ENCODE measurements around the gene FGG.

The FGG gene

GRCh38 chr4:154622598-154622997, 10.1 kb upstream of the FGG start:
- TF ChIP-seq CTCF (conservative IDR thresholded peaks at IDR 0.05; ENCODE audit: control insufficient read depth, insufficient read depth, low read depth, low read length) = peak; percentile 61
- peak; percentile 64 for DNase-seq (ENCODE audit: low read depth)

GRCh38 chr4:154620111-154620510, 7.7 kb upstream of the FGG start:
- no peak overlapping the region for H3K4me3 ChIP-seq (ENCODE audit: control insufficient read depth, low read depth, low read length)
- TF ChIP-seq CTCF (conservative IDR thresholded peaks at IDR 0.05; ENCODE audit: control insufficient read depth, insufficient read depth, low read depth, low read length) = no peak
- DNase-seq (ENCODE audit: low read depth) = no peak

More at GRCh38 chr4:154622598-154622997, 10.1 kb upstream of the FGG start:
- no peak overlapping the region for H3K4me3 ChIP-seq (ENCODE audit: control insufficient read depth, low read depth, low read length)

GRCh38 chr4:154618708-154619315, 6.4 kb upstream of the FGG start:
- TF ChIP-seq CTCF (conservative IDR thresholded peaks at IDR 0.05; ENCODE audit: control insufficient read depth, insufficient read depth, low read depth, low read length) = peak; percentile 74
- peak; percentile 48 for DNase-seq (ENCODE audit: low read depth)
- H3K4me3 ChIP-seq (ENCODE audit: control insufficient read depth, low read depth, low read length) = no peak overlapping the region

- TF ChIP-seq CTCF (conservative IDR thresholded peaks at IDR 0.05; ENCODE audit: control insufficient read depth, insufficient read depth, low read depth, low read length) = no peak
Observed at GRCh38 chr4:154617820-154618317, 5.4 kb upstream of the FGG start.

GRCh38 chr4:154616731-154617130, 4.3 kb upstream of the FGG start:
- H3K4me3 ChIP-seq (ENCODE audit: control insufficient read depth, low read depth, low read length) = no peak overlapping the region
- no peak for DNase-seq (ENCODE audit: low read depth)
- TF ChIP-seq CTCF (conservative IDR thresholded peaks at IDR 0.05; ENCODE audit: control insufficient read depth, insufficient read depth, low read depth, low read length) = no peak

More at GRCh38 chr4:154617820-154618317, 5.4 kb upstream of the FGG start:
- H3K4me3 ChIP-seq (ENCODE audit: control insufficient read depth, low read depth, low read length) = no peak overlapping the region
- no peak for DNase-seq (ENCODE audit: low read depth)

GRCh38 chr4:154616287-154616686, 3.8 kb upstream of the FGG start:
- no peak overlapping the region for H3K4me3 ChIP-seq (ENCODE audit: control insufficient read depth, low read depth, low read length)
- no peak for TF ChIP-seq CTCF (conservative IDR thresholded peaks at IDR 0.05; ENCODE audit: control insufficient read depth, insufficient read depth, low read depth, low read length)
- no peak for DNase-seq (ENCODE audit: low read depth)
